ENCODE data around the gene GSN.

DNA sequence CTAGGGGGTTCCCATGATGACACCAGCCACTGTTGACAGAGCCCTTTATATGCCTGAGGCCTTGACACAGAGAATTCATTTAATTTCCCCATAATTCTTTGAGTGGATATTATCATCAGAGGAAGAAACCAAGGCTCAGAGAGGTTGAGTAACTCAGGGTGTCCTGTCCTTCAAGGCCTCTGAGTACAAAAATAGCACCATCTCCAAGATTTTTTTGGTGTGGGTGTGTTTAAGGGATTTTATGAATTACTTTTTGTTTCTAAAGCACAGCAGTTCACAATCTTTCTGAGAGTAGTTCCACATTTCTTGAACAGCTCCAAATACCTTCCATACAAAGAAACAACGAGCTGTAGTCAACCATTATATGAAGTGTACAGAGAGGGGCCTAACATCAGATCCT, 6.2 kb upstream of the GSN start:
- TF ChIP-seq NFIC (IDR thresholded peaks at IDR 0.05; ENCODE audit: borderline replicate concordance) = no peak
- TF ChIP-seq, protein P1, sequence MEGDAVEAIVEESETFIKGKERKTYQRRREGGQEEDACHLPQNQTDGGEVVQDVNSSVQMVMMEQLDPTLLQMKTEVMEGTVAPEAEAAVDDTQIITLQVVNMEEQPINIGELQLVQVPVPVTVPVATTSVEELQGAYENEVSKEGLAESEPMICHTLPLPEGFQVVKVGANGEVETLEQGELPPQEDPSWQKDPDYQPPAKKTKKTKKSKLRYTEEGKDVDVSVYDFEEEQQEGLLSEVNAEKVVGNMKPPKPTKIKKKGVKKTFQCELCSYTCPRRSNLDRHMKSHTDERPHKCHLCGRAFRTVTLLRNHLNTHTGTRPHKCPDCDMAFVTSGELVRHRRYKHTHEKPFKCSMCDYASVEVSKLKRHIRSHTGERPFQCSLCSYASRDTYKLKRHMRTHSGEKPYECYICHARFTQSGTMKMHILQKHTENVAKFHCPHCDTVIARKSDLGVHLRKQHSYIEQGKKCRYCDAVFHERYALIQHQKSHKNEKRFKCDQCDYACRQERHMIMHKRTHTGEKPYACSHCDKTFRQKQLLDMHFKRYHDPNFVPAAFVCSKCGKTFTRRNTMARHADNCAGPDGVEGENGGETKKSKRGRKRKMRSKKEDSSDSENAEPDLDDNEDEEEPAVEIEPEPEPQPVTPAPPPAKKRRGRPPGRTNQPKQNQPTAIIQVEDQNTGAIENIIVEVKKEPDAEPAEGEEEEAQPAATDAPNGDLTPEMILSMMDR (IDR thresholded peaks at IDR 0.05) = no peak
- TF ChIP-seq RFX5 (IDR thresholded peaks at IDR 0.05; ENCODE audit: low read length) = no peak
- TF ChIP-seq TAF1 (IDR thresholded peaks at IDR 0.05; ENCODE audit: borderline replicate concordance, low read depth, low read length) = no peak
- no peak for TF ChIP-seq SIN3A (IDR thresholded peaks at IDR 0.05; ENCODE audit: borderline replicate concordance, low read depth, low read length)
- no peak for TF ChIP-seq POLR2AphosphoS5 (IDR thresholded peaks at IDR 0.05; ENCODE audit: low read depth, low read length)
- TF ChIP-seq TEAD4 (IDR thresholded peaks at IDR 0.05; ENCODE audit: borderline replicate concordance, insufficient read depth) = no peak
- TF ChIP-seq GABPA (IDR thresholded peaks at IDR 0.05; ENCODE audit: low read depth) = no peak
- TF ChIP-seq, protein P2, sequence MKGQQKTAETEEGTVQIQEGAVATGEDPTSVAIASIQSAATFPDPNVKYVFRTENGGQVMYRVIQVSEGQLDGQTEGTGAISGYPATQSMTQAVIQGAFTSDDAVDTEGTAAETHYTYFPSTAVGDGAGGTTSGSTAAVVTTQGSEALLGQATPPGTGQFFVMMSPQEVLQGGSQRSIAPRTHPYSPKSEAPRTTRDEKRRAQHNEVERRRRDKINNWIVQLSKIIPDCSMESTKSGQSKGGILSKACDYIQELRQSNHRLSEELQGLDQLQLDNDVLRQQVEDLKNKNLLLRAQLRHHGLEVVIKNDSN (IDR thresholded peaks at IDR 0.05; ENCODE audit: borderline replicate concordance, low read depth) = no peak
- TF ChIP-seq, protein P3, sequence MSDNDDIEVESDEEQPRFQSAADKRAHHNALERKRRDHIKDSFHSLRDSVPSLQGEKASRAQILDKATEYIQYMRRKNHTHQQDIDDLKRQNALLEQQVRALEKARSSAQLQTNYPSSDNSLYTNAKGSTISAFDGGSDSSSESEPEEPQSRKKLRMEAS (IDR thresholded peaks at IDR 0.05; ENCODE audit: low read depth) = no peak
